H1 (cell line): ENCODE measurements around the gene TTYH2. TPM values are rescaled to one million over a fixed set of nuclear protein-coding genes. Genes with fewer than 3 reads are reported as not detected.

Source experiments
- BRCA1 ChIP-seq: IDR thresholded peaks from 2 replicates; pipeline ENCODE4 v1.6.1; 2012; ENCODE audit warnings: low read depth, low read length, improper control_type of control experiment
- CBX8 ChIP-seq: fragments of 300-800, 300-1000 bp; sonication (generic); IDR thresholded peaks from 2 replicates; pipeline ENCODE4 v1.7.1; 2016; ENCODE audit warnings: low read depth, low read length, borderline replicate concordance
- CHD2 ChIP-seq: IDR thresholded peaks from 2 replicates; pipeline ENCODE4 v1.6.1; 2012; ENCODE audit warnings: low read length, improper control_type of control experiment
- SAP30 ChIP-seq: fragments of 300-600 bp; sonication (generic); IDR thresholded peaks from 2 replicates; pipeline ENCODE4 v1.7.1; 2012; ENCODE audit warnings: low read length, moderate library complexity, mild to moderate bottlenecking, inconsistent platforms; ENCODE audit not compliant: insufficient read depth, insufficient replicate concordance
- SIRT6 ChIP-seq: IDR thresholded peaks from one replicate; pipeline ENCODE4 v1.7.1; 2012; ENCODE audit warnings: low read length, inconsistent platforms
- SP1 ChIP-seq: IDR thresholded peaks from 2 replicates; pipeline ENCODE4 v1.6.1; 2011; ENCODE audit warnings: low read depth, low read length
- SUZ12 ChIP-seq: fragments of 200-600 bp; sonication (generic); IDR thresholded peaks from 2 replicates; pipeline ENCODE4 v1.6.1; 2012; ENCODE audit warnings: mild to moderate bottlenecking, inconsistent platforms, low read length, moderate library complexity, mixed read lengths
- polyA plus RNA-seq, 7 experiments: library from polyadenylated mRNA; depleted of rRNA in 3 of 7; stranded (reverse) in 5 of 7; unstranded in 2 of 7; fragments of >200 nt in 5 of 7; fragments of 200-250 nt in 2 of 7; gene quantifications; 1 replicate in 5 of 7; 2 replicates in 1 of 7; 4 replicates in 1 of 7; pipeline versions ENCODE4 v1.2.1 to v1.2.3, GENCODE V29; 2011 to 2013; ENCODE audit warnings: missing spikeins in 2 of 7, mixed read lengths in 2 of 7
- total RNA-seq: library from RNA; stranded (reverse); fragmentation: NEBNext Ultra II Directional; extraction: Animal tissue kit (Norgen Biotek cat#: 25700); gene quantifications from 2 replicates; pipeline ENCODE4 v1.2.1, GENCODE V29; 2021
- TF ChIP-seq, protein P1 (sequence below): fragments of 300-600 bp; sonication (generic); IDR thresholded peaks from 2 replicates; pipeline ENCODE4 v1.7.1; 2012; ENCODE audit warnings: low read length, moderate library complexity, mild to moderate bottlenecking, inconsistent platforms; ENCODE audit not compliant: insufficient replicate concordance
- TF ChIP-seq, protein P2 (sequence below), 3 experiments: IDR thresholded peaks; 1 replicate in 2 of 3; 2 replicates in 1 of 3; pipeline versions ENCODE4 v1.5.1 to v1.6.1; 2011; ENCODE audit warnings: low read length in 3 of 3, mild to moderate bottlenecking in 3 of 3, inconsistent platforms in 2 of 3, low read depth in 1 of 3, moderate library complexity in 1 of 3; ENCODE audit not compliant: insufficient read depth in 1 of 3; ENCODE audit errors: control extremely low read depth in 1 of 3

The TTYH2 gene
- total and polyA plus RNA-seq, 2 of the 8 experiments (the other 6 are each of a cell fraction or from before 2014, with no cell fraction given): 3.2 to 9.2 TPM

DNA sequence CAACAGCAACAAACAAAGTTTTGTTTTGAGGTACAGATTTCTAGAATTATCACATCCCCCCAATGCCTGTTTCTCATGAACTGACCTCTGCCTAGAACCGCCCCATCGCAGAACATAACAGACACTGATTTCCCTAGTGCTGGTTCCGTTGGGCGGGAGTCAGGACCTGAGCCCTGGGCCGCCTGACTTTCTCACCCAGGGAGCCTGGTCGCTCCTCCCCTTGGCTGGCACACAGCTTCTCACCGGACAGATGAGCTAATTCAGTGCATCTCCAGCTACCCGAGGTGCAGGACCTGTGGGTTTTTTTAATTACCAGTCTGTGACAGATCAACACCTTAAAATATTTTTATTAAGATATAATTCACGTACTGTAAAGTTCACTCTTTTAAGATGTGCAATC, 30.0 kb upstream of the TTYH2 start (continued):
- TF ChIP-seq, protein P1, sequence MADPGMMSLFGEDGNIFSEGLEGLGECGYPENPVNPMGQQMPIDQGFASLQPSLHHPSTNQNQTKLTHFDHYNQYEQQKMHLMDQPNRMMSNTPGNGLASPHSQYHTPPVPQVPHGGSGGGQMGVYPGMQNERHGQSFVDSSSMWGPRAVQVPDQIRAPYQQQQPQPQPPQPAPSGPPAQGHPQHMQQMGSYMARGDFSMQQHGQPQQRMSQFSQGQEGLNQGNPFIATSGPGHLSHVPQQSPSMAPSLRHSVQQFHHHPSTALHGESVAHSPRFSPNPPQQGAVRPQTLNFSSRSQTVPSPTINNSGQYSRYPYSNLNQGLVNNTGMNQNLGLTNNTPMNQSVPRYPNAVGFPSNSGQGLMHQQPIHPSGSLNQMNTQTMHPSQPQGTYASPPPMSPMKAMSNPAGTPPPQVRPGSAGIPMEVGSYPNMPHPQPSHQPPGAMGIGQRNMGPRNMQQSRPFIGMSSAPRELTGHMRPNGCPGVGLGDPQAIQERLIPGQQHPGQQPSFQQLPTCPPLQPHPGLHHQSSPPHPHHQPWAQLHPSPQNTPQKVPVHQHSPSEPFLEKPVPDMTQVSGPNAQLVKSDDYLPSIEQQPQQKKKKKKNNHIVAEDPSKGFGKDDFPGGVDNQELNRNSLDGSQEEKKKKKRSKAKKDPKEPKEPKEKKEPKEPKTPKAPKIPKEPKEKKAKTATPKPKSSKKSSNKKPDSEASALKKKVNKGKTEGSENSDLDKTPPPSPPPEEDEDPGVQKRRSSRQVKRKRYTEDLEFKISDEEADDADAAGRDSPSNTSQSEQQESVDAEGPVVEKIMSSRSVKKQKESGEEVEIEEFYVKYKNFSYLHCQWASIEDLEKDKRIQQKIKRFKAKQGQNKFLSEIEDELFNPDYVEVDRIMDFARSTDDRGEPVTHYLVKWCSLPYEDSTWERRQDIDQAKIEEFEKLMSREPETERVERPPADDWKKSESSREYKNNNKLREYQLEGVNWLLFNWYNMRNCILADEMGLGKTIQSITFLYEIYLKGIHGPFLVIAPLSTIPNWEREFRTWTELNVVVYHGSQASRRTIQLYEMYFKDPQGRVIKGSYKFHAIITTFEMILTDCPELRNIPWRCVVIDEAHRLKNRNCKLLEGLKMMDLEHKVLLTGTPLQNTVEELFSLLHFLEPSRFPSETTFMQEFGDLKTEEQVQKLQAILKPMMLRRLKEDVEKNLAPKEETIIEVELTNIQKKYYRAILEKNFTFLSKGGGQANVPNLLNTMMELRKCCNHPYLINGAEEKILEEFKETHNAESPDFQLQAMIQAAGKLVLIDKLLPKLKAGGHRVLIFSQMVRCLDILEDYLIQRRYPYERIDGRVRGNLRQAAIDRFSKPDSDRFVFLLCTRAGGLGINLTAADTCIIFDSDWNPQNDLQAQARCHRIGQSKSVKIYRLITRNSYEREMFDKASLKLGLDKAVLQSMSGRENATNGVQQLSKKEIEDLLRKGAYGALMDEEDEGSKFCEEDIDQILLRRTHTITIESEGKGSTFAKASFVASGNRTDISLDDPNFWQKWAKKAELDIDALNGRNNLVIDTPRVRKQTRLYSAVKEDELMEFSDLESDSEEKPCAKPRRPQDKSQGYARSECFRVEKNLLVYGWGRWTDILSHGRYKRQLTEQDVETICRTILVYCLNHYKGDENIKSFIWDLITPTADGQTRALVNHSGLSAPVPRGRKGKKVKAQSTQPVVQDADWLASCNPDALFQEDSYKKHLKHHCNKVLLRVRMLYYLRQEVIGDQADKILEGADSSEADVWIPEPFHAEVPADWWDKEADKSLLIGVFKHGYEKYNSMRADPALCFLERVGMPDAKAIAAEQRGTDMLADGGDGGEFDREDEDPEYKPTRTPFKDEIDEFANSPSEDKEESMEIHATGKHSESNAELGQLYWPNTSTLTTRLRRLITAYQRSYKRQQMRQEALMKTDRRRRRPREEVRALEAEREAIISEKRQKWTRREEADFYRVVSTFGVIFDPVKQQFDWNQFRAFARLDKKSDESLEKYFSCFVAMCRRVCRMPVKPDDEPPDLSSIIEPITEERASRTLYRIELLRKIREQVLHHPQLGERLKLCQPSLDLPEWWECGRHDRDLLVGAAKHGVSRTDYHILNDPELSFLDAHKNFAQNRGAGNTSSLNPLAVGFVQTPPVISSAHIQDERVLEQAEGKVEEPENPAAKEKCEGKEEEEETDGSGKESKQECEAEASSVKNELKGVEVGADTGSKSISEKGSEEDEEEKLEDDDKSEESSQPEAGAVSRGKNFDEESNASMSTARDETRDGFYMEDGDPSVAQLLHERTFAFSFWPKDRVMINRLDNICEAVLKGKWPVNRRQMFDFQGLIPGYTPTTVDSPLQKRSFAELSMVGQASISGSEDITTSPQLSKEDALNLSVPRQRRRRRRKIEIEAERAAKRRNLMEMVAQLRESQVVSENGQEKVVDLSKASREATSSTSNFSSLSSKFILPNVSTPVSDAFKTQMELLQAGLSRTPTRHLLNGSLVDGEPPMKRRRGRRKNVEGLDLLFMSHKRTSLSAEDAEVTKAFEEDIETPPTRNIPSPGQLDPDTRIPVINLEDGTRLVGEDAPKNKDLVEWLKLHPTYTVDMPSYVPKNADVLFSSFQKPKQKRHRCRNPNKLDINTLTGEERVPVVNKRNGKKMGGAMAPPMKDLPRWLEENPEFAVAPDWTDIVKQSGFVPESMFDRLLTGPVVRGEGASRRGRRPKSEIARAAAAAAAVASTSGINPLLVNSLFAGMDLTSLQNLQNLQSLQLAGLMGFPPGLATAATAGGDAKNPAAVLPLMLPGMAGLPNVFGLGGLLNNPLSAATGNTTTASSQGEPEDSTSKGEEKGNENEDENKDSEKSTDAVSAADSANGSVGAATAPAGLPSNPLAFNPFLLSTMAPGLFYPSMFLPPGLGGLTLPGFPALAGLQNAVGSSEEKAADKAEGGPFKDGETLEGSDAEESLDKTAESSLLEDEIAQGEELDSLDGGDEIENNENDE: no peak
- TF ChIP-seq BRCA1 (no peak), SIRT6 (no peak), CBX8 (no peak), SUZ12 (no peak), SP1 (no peak), SAP30 (no peak), CHD2 (no peak)
- TF ChIP-seq, protein P2, sequence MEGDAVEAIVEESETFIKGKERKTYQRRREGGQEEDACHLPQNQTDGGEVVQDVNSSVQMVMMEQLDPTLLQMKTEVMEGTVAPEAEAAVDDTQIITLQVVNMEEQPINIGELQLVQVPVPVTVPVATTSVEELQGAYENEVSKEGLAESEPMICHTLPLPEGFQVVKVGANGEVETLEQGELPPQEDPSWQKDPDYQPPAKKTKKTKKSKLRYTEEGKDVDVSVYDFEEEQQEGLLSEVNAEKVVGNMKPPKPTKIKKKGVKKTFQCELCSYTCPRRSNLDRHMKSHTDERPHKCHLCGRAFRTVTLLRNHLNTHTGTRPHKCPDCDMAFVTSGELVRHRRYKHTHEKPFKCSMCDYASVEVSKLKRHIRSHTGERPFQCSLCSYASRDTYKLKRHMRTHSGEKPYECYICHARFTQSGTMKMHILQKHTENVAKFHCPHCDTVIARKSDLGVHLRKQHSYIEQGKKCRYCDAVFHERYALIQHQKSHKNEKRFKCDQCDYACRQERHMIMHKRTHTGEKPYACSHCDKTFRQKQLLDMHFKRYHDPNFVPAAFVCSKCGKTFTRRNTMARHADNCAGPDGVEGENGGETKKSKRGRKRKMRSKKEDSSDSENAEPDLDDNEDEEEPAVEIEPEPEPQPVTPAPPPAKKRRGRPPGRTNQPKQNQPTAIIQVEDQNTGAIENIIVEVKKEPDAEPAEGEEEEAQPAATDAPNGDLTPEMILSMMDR (IDR thresholded peaks at IDR 0.05; ENCODE audit: control extremely low read depth in 1 of 3, insufficient read depth in 1 of 3, low read depth in 1 of 3, low read length in 3 of 3): no peak
